Activated CD4-positive, alpha-beta memory T cell treated with anti-CD3 and anti-CD28 coated beads for 36 hours (primary cell): ENCODE results near the gene MTA3. TPM values are rescaled to one million over a fixed set of nuclear protein-coding genes. Genes with fewer than 3 reads are reported as not detected.

Experiments used
- CTCF ChIA-PET: fragments of 350-600 bp; sonication (Branson Sonifier 250); formaldehyde crosslinking; loops from one replicate; lab custom pipeline; 2021; ENCODE audit warnings: antibody characterized with exemption, inconsistent platforms; lab: Charles Lee
- POLR2A ChIA-PET: fragments of 350-600 bp; sonication (Branson Sonifier 250); formaldehyde crosslinking; loops from one replicate; lab custom pipeline; 2021; ENCODE audit warnings: antibody characterized with exemption; lab: Charles Lee
- DNase-seq: peaks from one replicate; pipeline ENCODE4 v3.0.0-alpha.2; 2020
- H3K27ac Mint-ChIP-seq: one replicate; pipeline ENCODE4 v1.8.0; 2021; ENCODE audit warnings: mixed read lengths
- H3K27me3 Mint-ChIP-seq: one replicate; pipeline ENCODE4 v1.8.0; 2021; ENCODE audit warnings: mixed read lengths
- H3K36me3 Mint-ChIP-seq: one replicate; pipeline ENCODE4 v1.8.0; 2021; ENCODE audit warnings: mixed read lengths
- H3K4me1 Mint-ChIP-seq: one replicate; pipeline ENCODE4 v1.8.0; 2021; ENCODE audit warnings: low read depth, mixed read lengths
- H3K4me3 Mint-ChIP-seq: one replicate; pipeline ENCODE4 v1.8.0; 2021; ENCODE audit warnings: mild to moderate bottlenecking, mixed read lengths
- H3K9me3 Mint-ChIP-seq: one replicate; pipeline ENCODE4 v1.8.0; 2021; ENCODE audit warnings: mixed read lengths
- intact Hi-C: fragments of 100-400 bp; cut with micrococcal nuclease; formaldehyde crosslinking; loops from one replicate; pipeline ENCODE4 v1.15.1; 2023
- total RNA-seq, 2 experiments: library from RNA; stranded (reverse); gene quantifications; one replicate each; pipeline ENCODE4 v1.2.3, GENCODE V29; 2021

The MTA3 gene
- total RNA-seq, 2 experiments from 2014 or later: 25.1 to 29.7 TPM

DNA sequence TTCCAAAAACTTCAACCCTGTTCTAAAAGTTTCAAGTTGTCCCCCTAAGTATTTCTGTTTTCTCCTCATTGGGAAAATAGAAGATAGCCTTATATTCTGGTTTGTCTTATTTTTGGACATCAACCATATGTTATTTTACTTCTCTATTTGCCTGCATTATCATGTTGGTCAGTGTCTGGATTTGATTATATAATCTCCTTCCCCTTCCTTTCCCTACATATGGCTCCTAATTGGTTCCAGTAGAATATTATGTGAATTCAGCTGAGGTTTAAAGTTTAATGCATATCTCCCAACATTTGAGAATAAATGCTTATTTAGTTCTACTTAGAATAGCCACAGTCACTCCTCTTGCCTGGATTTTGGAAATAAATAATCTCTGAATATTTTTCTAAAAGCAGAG is 128.6 kb downstream of the MTA3 start:
- no peak overlapping the region for H3K27ac Mint-ChIP-seq
- H3K4me1 Mint-ChIP-seq: no peaks in the 10 kb centered on the region
- no peaks in the 10 kb centered on the region for H3K9me3 Mint-ChIP-seq
- H3K36me3 Mint-ChIP-seq: peaks cover 1% of the 10 kb centered on the region
- no peak for DNase-seq
- CTCF ChIA-PET: no interaction called here
- H3K4me3 Mint-ChIP-seq: no peak overlapping the region
- H3K27me3 Mint-ChIP-seq: no peaks in the 10 kb centered on the region
- intact Hi-C loops: no loop called here
- POLR2A ChIA-PET: no interaction called here

DNA sequence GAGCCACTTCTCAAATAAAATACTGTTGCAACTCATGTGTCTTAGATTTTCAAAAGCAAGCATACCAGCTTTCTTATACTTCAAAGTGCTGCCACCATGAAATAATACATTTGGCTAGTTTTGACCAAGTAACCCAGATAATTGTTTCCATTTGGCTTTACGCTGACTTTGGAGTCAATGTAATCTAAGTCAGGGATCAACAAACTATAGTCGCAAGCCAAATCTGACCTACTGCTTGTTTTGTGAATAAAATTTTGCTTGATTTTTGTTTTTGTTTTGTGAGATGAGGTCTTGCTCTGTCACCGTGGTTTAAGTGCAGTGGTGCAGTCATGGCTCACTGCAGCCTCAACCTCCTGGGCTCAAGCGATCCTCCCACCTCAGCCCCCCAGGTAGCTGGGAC is 130.5 kb downstream of the MTA3 start:
- Mint-ChIP-seq H3K4me3 (no peak overlapping the region), H3K27ac (no peak overlapping the region), H3K36me3 (peaks cover 4% of the 10 kb centered on the region), H3K4me1 (no peaks in the 10 kb centered on the region), H3K9me3 (no peaks in the 10 kb centered on the region), H3K27me3 (no peaks in the 10 kb centered on the region)
- no peak for DNase-seq
- CTCF ChIA-PET: no interaction called here
- POLR2A ChIA-PET: no interaction called here
- intact Hi-C loops: no loop called here

DNA sequence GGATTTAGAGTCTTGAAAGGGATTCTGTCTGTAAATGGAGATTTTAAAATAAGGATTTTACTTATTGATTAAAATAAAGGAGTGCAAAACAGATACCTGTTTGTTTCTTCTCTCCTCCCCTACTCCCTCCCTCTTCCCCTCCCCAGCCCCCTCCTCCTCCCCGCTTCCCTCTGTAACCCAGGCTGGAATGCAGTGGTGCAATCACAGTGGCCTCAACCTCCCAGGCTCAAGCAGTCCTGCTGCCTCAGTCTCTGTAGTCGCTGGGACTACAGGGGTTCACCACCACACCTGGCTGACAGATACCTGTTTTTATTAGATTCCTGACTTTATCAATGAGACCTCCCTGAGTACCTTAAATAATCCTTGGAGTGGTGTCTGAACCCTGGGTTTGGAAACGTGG is 138.4 kb downstream of the MTA3 start:
- ChIA-PET CTCF (no interaction called here), POLR2A (no interaction called here)
- Mint-ChIP-seq H3K4me3 (no peak overlapping the region), H3K9me3 (no peaks in the 10 kb centered on the region), H3K4me1 (no peaks in the 10 kb centered on the region), H3K27ac (no peak overlapping the region), H3K36me3 (peaks cover 14% of the 10 kb centered on the region), H3K27me3 (no peaks in the 10 kb centered on the region)
- DNase-seq: no peak
- intact Hi-C loops: no loop called here

DNA sequence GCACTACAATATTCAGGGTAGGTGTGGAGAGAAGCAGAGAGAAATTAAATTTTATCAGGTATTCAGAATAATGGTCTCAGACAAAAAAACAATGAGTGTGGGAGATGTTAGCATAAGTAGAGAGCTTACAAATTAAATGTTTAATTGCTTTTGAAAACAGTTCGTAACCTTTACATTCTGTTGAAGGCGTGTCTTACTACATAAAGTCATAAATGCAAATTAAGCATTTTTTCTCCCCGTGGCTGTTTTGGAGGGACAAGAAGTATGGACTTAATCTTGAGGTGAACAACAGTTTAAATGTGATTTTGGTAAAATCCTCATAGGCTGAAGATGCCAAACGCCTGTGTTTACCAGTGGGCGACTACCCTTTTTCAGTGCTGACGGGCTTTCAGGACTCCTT is 139.7 kb downstream of the MTA3 start:
- H3K4me3 Mint-ChIP-seq: no peak overlapping the region
- DNase-seq: no peak
- CTCF ChIA-PET: no interaction called here
- H3K27me3 Mint-ChIP-seq: no peaks in the 10 kb centered on the region
- no peak overlapping the region for H3K27ac Mint-ChIP-seq
- H3K9me3 Mint-ChIP-seq: no peaks in the 10 kb centered on the region
- POLR2A ChIA-PET: no interaction called here
- H3K4me1 Mint-ChIP-seq: no peaks in the 10 kb centered on the region
- peaks cover 14% of the 10 kb centered on the region for H3K36me3 Mint-ChIP-seq
- intact Hi-C loops: no loop called here

DNA sequence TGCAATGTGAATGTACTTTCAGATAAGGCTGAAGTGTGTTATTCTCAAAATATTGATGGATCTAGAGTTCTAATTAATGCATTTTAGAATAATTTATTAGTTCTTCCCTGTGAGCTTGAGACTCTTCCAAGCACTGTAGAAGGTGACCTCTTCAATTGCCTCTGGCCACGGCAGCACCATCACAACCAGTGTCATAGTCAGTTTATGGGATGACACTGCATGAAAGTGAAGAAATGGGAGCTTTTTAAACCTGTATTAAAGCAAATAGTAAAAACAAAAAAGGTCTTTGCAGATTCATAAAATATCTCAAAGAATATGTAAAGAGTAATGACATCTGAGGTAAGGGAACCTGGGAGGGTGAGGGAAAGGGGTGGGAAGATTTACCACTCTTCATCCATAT is 143.5 kb downstream of the MTA3 start:
- H3K27me3 Mint-ChIP-seq: no peaks in the 10 kb centered on the region
- H3K27ac Mint-ChIP-seq: no peak overlapping the region
- intact Hi-C loops: no loop called here
- peaks cover 10% of the 10 kb centered on the region for H3K4me1 Mint-ChIP-seq
- peaks cover 11% of the 10 kb centered on the region for H3K36me3 Mint-ChIP-seq
- H3K9me3 Mint-ChIP-seq: no peaks in the 10 kb centered on the region
- CTCF ChIA-PET: no interaction called here
- DNase-seq: no peak
- POLR2A ChIA-PET: no interaction called here
- H3K4me3 Mint-ChIP-seq: no peak overlapping the region

DNA sequence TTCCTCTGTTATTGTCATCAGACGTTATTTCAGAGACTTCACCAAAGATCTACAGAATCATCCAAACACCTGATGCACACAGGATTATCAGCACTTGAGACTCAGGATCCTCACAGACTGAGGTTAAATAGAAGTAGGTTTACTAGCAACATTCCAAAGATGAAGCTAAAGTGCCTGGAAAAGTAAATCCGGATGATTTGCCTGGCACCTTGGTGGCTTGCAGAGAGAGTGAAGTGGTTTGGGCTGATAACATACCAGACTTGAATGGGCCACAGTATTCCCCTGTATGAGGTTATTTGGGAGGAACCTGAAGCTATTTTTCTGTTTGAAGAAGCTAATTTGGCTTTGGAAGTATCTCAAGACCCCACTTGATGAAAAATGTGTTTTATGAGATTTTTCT is 144.5 kb downstream of the MTA3 start:
- CTCF ChIA-PET: interaction anchor here (0.6 kb wide), 1 partner anchor 132 kb away, joined by 3 read pairs; no protein-coding TSS in a partner anchor
- peaks cover 7% of the 10 kb centered on the region for H3K36me3 Mint-ChIP-seq
- H3K9me3 Mint-ChIP-seq: no peaks in the 10 kb centered on the region
- no peak overlapping the region for H3K4me3 Mint-ChIP-seq
- peaks cover 10% of the 10 kb centered on the region for H3K4me1 Mint-ChIP-seq
- DNase-seq: no peak
- POLR2A ChIA-PET: no interaction called here
- no peak overlapping the region for H3K27ac Mint-ChIP-seq
- no peaks in the 10 kb centered on the region for H3K27me3 Mint-ChIP-seq
- intact Hi-C loops: no loop called here

DNA sequence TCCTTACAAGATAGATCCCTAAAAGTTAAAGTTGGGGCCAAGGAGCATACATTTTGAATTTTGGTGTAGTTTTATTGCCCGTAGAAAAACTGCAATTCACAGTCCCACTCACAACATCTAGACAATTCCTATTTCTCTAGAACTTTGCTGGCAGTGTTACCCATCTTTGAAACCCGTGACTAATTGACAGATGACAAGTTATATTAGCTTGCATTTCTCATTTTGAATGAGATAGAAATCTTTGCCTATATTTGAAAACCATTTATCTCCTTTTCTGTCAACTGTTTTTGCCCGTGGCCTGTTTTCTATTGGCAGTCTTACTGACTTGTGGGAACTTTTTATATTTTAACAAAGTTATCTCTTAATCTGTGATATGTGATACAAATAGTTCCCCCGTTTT is 145.5 kb downstream of the MTA3 start:
- Mint-ChIP-seq H3K4me3 (no peak overlapping the region), H3K9me3 (no peaks in the 10 kb centered on the region), H3K36me3 (peaks cover 3% of the 10 kb centered on the region), H3K27me3 (no peaks in the 10 kb centered on the region), H3K27ac (no peak overlapping the region), H3K4me1 (peaks cover 10% of the 10 kb centered on the region)
- intact Hi-C loops: no loop called here
- DNase-seq: no peak
- CTCF ChIA-PET: no interaction called here
- POLR2A ChIA-PET: no interaction called here

DNA sequence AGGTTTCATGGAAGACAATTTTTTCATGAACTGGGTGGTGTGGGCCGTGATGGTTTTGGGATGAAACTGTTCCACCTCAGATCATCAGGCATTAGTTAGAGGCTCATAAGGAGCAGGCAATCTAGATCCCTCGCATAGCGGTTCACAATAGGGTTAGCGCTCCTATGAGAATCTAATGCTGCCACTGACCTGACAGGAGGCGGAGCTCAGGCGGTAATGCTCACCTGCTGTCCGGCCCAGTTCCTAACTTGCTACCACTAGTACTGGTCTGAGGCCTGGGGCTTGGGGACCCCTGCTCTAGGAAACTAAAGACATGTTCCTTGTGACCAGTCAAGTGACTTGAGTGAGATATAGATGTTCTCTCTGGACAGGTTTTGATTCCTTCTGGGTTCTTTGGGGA is 146.3 kb downstream of the MTA3 start:
- no peaks in the 10 kb centered on the region for H3K27me3 Mint-ChIP-seq
- ChIA-PET POLR2A (no interaction called here), CTCF (no interaction called here)
- no peaks in the 10 kb centered on the region for H3K36me3 Mint-ChIP-seq
- intact Hi-C loops: no loop called here
- H3K9me3 Mint-ChIP-seq: no peaks in the 10 kb centered on the region
- H3K4me1 Mint-ChIP-seq: peaks cover 10% of the 10 kb centered on the region
- H3K4me3 Mint-ChIP-seq: no peak overlapping the region
- no peak for DNase-seq
- no peak overlapping the region for H3K27ac Mint-ChIP-seq

DNA sequence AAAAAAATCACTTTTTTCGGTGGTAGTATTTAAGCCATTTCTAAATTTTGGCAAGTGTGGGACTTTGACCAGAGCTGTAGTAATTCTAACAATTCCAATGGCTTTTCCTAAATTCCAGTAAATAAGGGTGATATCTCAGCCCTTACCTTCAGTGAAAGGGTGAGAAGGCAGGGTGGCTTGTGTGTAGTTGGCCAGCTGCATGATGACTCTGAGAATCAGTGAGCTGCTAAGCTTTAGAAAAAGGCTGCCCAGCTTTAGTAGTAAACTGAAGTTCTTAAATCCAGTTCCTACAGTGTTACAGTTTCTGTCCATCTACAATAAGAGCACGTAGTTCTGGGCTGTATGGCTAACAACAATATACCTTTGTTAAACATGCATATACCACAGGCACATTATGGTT is 153.5 kb downstream of the MTA3 start:
- DNase-seq: no peak
- POLR2A ChIA-PET: interaction anchor here (1.0 kb wide), 1 partner anchor 89 kb away, joined by 3 read pairs; no protein-coding TSS in a partner anchor
- no peak overlapping the region for H3K4me3 Mint-ChIP-seq
- peaks cover 3% of the 10 kb centered on the region for H3K36me3 Mint-ChIP-seq
- CTCF ChIA-PET: no interaction called here
- H3K27ac Mint-ChIP-seq: no peak overlapping the region
- intact Hi-C loops: no loop called here
- peaks cover 10% of the 10 kb centered on the region for H3K4me1 Mint-ChIP-seq
- H3K27me3 Mint-ChIP-seq: no peaks in the 10 kb centered on the region
- no peaks in the 10 kb centered on the region for H3K9me3 Mint-ChIP-seq

DNA sequence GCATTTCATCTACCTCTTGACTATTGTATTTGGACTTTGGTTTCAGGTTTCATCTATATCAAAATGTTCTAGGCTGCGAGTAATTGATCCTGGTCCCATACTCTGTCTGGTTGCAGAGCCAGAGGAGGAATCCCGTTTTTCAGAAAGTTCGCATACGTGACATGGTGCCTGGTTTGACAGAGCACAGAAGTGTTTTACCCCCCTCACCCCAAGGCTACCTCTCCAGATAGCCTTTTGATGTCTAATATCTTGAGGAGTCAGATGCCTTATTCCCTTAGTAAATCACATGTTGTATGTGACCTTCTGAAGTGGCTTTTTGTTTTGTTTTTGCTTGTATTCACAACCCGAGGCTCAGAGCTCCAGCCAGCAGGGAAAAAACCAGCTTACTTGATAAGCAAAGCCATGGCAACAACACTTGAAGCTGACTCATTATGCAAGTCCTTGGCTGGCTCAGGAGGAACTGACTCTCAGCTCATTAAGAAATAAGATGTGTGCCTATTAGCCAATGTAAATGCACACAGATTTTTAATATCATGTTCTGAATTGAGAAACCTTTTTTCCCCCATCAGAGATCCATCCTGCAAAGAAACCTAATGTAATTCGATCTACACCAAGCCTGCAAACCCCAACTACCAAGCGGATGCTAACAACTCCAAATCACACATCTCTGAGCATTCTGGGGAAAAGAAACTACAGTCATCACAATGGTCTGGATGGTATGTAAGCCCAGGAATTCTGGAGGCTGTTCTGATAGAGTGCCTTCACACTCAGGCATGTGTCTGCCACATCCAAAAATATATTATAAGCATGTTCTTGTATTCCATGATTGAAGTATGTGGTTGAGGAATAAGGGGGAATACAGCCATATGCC is 154.1 kb downstream of the MTA3 start:
- intact Hi-C loops: no loop called here
- peaks cover 10% of the 10 kb centered on the region for H3K4me1 Mint-ChIP-seq
- ChIA-PET CTCF (no interaction called here), POLR2A (interaction anchor here (1.0 kb wide), 1 partner anchor 88 kb away, joined by 3 read pairs; no protein-coding TSS in a partner anchor)
- no peak overlapping the region for H3K4me3 Mint-ChIP-seq
- H3K27me3 Mint-ChIP-seq: no peaks in the 10 kb centered on the region
- peak; percentile 58 for DNase-seq
- no peaks in the 10 kb centered on the region for H3K9me3 Mint-ChIP-seq
- no peak overlapping the region for H3K27ac Mint-ChIP-seq
- peaks cover 3% of the 10 kb centered on the region for H3K36me3 Mint-ChIP-seq

DNA sequence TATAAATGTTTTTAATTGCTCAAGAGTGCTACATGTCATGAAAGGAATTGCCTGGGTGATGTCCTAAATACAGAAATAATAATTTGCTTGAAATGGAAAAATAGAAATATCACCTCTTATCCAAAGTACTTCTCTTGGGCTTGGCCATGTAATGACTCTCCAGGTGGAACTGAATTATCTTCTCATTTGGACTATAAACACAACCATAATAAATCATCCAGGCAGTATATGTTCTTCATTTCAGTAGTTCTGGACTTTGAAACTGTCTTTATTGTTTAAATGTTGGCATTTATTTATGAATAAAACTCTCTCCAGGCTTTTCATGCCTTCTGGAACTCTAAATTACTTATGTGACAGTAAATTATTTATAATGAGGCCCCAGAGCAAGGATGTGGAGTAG is 155.0 kb downstream of the MTA3 start:
- intact Hi-C loops: no loop called here
- H3K27me3 Mint-ChIP-seq: no peaks in the 10 kb centered on the region
- H3K36me3 Mint-ChIP-seq: peaks cover 6% of the 10 kb centered on the region
- no peaks in the 10 kb centered on the region for H3K9me3 Mint-ChIP-seq
- ChIA-PET CTCF (no interaction called here), POLR2A (no interaction called here)
- H3K4me3 Mint-ChIP-seq: no peak overlapping the region
- peaks cover 10% of the 10 kb centered on the region for H3K4me1 Mint-ChIP-seq
- H3K27ac Mint-ChIP-seq: no peak overlapping the region
- no peak for DNase-seq

DNA sequence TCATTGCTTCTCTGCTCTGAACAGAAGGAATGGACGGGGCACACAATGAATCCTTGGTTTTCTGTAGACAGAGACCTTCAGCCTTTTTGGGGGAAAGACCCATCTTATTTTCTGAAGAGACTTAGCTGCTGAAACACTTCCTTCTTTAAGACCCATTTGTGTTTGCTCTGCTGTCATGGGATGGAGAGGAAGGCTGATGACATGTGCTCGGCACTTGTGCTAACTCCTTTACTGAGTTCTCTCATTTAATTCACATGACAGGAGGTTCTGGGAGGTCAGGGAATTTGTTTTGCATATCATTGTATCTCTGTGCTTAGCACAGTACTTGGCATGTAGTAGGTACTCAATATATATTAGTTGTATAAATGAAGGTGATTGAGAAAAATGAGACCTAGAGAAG is 156.5 kb downstream of the MTA3 start:
- ChIA-PET POLR2A (no interaction called here), CTCF (no interaction called here)
- H3K4me3 Mint-ChIP-seq: no peak overlapping the region
- intact Hi-C loops: no loop called here
- DNase-seq: no peak
- H3K36me3 Mint-ChIP-seq: peaks cover 15% of the 10 kb centered on the region
- no peaks in the 10 kb centered on the region for H3K27me3 Mint-ChIP-seq
- peaks cover 10% of the 10 kb centered on the region for H3K4me1 Mint-ChIP-seq
- peaks cover 7% of the 10 kb centered on the region for H3K9me3 Mint-ChIP-seq
- H3K27ac Mint-ChIP-seq: no peak overlapping the region

DNA sequence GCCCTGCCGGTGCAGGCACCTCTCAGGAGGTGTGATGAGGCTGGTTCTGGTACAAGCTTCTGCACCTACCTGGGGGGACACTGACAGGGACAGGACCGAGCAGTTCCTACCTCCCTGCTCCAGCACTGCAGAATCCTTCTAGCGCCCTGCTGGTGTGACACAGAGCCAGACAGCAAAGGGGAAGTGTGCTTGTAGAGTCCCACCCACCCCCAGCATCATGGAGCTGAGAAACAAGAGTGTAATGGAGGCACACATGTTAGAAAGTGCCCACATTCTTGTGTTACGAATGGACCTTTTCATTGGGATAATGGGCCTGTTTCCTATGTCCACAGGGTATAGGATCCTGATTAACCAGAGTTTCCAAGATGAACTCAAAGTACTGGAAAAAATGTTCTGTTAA is 157.2 kb downstream of the MTA3 start:
- H3K9me3 Mint-ChIP-seq: peaks cover 11% of the 10 kb centered on the region
- POLR2A ChIA-PET: no interaction called here

More for the DNA sequence above, 157.2 kb downstream of the MTA3 start:
- peaks cover 22% of the 10 kb centered on the region for H3K36me3 Mint-ChIP-seq
- CTCF ChIA-PET: no interaction called here
- H3K27ac Mint-ChIP-seq: no peak overlapping the region
- intact Hi-C loops: no loop called here
- peaks cover 10% of the 10 kb centered on the region for H3K4me1 Mint-ChIP-seq
- no peak overlapping the region for H3K4me3 Mint-ChIP-seq
- no peaks in the 10 kb centered on the region for H3K27me3 Mint-ChIP-seq
- no peak for DNase-seq
